ENCODE measurements around the gene MYPOP.

- TF ChIP-seq CTCF (IDR thresholded peaks at IDR 0.05; ENCODE audit: insufficient read depth, low read length) (no peak), POLR2AphosphoS5 (IDR thresholded peaks at IDR 0.05; ENCODE audit: low read depth) (no peak), SPI1 (IDR thresholded peaks at IDR 0.05; ENCODE audit: borderline replicate concordance, low read depth) (no peak), REST (IDR thresholded peaks at IDR 0.05; ENCODE audit: insufficient replicate concordance, low read depth) (no peak)
Measured at GRCh38 chr19:45900738-45901431, 1.5 kb downstream of the MYPOP start.
